ENCODE results near the gene CLIP4.
A peak's percentile ranks its signal among the peaks of the same experiment; 100 is the strongest.

CLIP4 gene

GRCh38 chr2:29222381-29223179, 107.4 kb downstream of the CLIP4 start:
- DNase-seq (ENCODE audit: low read depth), result no peak
- H3K4me3 ChIP-seq (ENCODE audit: low read length), result no peak overlapping the region
- no peak for TF ChIP-seq CTCF (IDR thresholded peaks at IDR 0.05; ENCODE audit: insufficient read depth, low read depth, low read length, missing control alignments)

- no peak for DNase-seq (ENCODE audit: low read depth)
- TF ChIP-seq CTCF (IDR thresholded peaks at IDR 0.05; ENCODE audit: insufficient read depth, low read depth, low read length, missing control alignments), result no peak
- H3K4me3 ChIP-seq (ENCODE audit: low read length), result no peak overlapping the region
These were observed 108.0 kb downstream of the CLIP4 start for GRCh38 chr2:29223257-29223656.

DNA sequence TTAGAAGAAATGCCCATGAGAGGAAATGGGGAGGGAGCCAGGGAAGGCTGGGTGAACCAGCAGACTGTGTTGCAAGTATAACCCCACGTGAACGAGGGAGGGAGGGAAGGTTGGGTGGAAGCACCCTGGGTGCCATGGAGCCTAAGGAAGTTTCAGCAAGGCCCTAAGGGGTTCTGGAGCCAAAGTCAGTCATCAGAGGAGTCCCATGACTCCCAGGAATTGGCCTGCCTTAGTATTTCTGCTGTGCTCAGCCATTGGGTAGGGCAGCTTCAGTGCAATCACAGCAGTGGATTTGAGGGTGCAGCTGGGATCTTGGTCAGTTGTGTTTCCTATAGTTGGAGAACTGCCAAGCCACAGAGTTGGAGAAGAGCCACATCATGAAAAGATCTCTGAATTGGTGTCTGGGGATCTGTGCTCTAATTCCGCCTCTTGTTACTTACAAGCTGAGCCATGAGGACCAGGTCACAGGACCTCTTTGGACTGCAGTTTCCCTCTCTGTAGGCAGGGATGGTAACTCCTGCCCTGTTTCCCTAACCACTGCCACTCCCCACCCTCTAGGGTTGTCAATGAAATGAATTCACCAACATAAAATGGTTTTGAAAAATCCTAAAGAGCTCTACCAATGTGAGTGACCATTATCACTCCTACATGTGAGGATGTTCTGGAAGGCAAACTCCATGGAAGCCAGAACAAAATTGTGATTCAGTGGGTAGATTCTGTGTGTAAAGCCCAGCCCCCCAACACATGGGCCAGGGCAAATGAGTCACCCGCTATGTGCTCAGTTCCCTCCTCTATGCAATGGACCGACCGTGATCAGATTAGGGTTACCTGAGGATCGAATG, 108.9 kb downstream of the CLIP4 start:
- no peak for TF ChIP-seq CTCF (IDR thresholded peaks at IDR 0.05; ENCODE audit: insufficient read depth, low read depth, low read length, missing control alignments)
- DNase-seq (ENCODE audit: low read depth), result peak; percentile 83
- no peak overlapping the region for H3K4me3 ChIP-seq (ENCODE audit: low read length)

- no peak for TF ChIP-seq CTCF (IDR thresholded peaks at IDR 0.05; ENCODE audit: insufficient read depth, low read depth, low read length, missing control alignments)
- no peak overlapping the region for H3K4me3 ChIP-seq (ENCODE audit: low read length)
- DNase-seq (ENCODE audit: low read depth), result no peak
These were observed 109.7 kb downstream of the CLIP4 start for GRCh38 chr2:29224693-29225551.

DNA sequence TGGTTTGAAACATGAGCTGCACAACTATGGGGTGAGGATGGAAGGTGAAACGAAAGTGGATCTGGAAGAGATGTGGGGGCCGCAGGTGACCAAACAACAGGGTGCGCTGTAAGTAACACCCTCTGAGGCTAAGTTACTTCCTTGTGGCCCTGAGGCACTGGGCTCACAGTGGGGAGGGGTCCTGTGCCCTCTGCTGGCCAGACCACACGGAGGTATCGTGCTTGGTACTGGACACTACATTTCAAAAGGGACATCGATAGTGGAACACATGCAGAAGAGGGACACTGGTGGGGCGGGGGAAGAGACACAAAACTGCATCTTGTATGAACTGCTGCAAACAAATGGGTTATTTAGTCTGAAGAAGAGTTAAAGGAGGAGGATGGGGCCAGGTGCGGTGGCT, 110.6 kb downstream of the CLIP4 start:
- no peak overlapping the region for H3K4me3 ChIP-seq (ENCODE audit: low read length)
- no peak for DNase-seq (ENCODE audit: low read depth)
- no peak for TF ChIP-seq CTCF (IDR thresholded peaks at IDR 0.05; ENCODE audit: insufficient read depth, low read depth, low read length, missing control alignments)

GRCh38 chr2:29226375-29226774, 111.2 kb downstream of the CLIP4 start:
- DNase-seq (ENCODE audit: low read depth), result no peak
- H3K4me3 ChIP-seq (ENCODE audit: low read length), result no peak overlapping the region
- TF ChIP-seq CTCF (IDR thresholded peaks at IDR 0.05; ENCODE audit: insufficient read depth, low read depth, low read length, missing control alignments), result no peak
